IMR-90 (cell line): ENCODE results near the gene TRPV3.

Source experiments
- CEBPB ChIP-seq: IDR thresholded peaks from 2 replicates; pipeline ENCODE4 v1.6.1; 2012; ENCODE audit warnings: low read depth, low read length, improper control_type of control experiment
- FOS ChIP-seq: fragments of 150-350 bp; IDR thresholded peaks from 2 replicates; pipeline ENCODE4 v1.6.1; 2016; ENCODE audit warnings: low read depth, low read length
- MAZ ChIP-seq: IDR thresholded peaks from 2 replicates; pipeline ENCODE4 v1.6.1; 2012; ENCODE audit warnings: low read depth, mild to moderate bottlenecking, low read length, improper control_type of control experiment, moderate library complexity, borderline replicate concordance
- POLR2A ChIP-seq: IDR thresholded peaks from 2 replicates; pipeline ENCODE4 v1.6.1; 2012; ENCODE audit warnings: mild to moderate bottlenecking, low read depth, low read length
- RAD21 ChIP-seq: IDR thresholded peaks from 2 replicates; pipeline ENCODE4 v1.6.1; 2012; ENCODE audit warnings: low read length, improper control_type of control experiment
- RFX5 ChIP-seq: IDR thresholded peaks from 2 replicates; pipeline ENCODE4 v1.8.0; 2012; ENCODE audit warnings: low read depth, mild to moderate bottlenecking, low read length, moderate library complexity
- TF ChIP-seq, protein P1 (sequence below): conservative IDR thresholded peaks from 2 replicates; pipeline ENCODE4 v1.5.1; 2012; ENCODE audit warnings: mild to moderate bottlenecking, low read depth, low read length, improper control_type of control experiment
- TF ChIP-seq, protein P2 (sequence below): fragments of 150-350 bp; IDR thresholded peaks from 2 replicates; pipeline ENCODE4 v1.6.1; 2016; ENCODE audit warnings: low read depth, mild to moderate bottlenecking, low read length, moderate library complexity, borderline replicate concordance
- TF ChIP-seq, protein P3 (sequence below): fragments of 150-350 bp; IDR thresholded peaks from 2 replicates; pipeline ENCODE4 v1.6.1; 2017; ENCODE audit warnings: mild to moderate bottlenecking, antibody characterized with exemption, low read length, low read depth

DNA sequence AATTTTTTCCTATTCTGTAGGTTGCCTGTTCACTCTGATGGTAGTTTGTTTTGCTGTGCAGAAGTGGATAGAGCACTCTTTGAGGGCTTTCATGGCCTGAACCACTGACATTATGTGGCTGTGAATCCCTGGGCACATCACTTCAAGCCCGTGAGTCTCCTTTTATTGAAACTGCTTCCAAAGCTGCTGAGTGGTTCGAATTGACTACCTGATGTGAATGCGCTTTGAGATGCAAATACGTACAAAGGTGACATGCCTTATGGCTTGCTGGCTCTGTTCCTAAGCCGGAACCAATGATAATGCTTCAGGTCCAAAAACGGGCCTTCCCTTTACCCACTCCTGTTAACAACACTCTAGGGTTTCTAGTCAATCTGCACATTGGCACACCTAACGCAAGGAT lies 47.5 kb downstream of the TRPV3 start:
- no peak for TF ChIP-seq CEBPB
- TF ChIP-seq, protein P1, sequence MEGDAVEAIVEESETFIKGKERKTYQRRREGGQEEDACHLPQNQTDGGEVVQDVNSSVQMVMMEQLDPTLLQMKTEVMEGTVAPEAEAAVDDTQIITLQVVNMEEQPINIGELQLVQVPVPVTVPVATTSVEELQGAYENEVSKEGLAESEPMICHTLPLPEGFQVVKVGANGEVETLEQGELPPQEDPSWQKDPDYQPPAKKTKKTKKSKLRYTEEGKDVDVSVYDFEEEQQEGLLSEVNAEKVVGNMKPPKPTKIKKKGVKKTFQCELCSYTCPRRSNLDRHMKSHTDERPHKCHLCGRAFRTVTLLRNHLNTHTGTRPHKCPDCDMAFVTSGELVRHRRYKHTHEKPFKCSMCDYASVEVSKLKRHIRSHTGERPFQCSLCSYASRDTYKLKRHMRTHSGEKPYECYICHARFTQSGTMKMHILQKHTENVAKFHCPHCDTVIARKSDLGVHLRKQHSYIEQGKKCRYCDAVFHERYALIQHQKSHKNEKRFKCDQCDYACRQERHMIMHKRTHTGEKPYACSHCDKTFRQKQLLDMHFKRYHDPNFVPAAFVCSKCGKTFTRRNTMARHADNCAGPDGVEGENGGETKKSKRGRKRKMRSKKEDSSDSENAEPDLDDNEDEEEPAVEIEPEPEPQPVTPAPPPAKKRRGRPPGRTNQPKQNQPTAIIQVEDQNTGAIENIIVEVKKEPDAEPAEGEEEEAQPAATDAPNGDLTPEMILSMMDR, result no peak
- no peak for TF ChIP-seq FOS
- TF ChIP-seq, protein P2, sequence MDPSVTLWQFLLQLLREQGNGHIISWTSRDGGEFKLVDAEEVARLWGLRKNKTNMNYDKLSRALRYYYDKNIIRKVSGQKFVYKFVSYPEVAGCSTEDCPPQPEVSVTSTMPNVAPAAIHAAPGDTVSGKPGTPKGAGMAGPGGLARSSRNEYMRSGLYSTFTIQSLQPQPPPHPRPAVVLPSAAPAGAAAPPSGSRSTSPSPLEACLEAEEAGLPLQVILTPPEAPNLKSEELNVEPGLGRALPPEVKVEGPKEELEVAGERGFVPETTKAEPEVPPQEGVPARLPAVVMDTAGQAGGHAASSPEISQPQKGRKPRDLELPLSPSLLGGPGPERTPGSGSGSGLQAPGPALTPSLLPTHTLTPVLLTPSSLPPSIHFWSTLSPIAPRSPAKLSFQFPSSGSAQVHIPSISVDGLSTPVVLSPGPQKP, result no peak
- no peak for TF ChIP-seq RFX5
- no peak for TF ChIP-seq POLR2A
- TF ChIP-seq RAD21, result no peak
- TF ChIP-seq MAZ, result no peak
- TF ChIP-seq, protein P3, sequence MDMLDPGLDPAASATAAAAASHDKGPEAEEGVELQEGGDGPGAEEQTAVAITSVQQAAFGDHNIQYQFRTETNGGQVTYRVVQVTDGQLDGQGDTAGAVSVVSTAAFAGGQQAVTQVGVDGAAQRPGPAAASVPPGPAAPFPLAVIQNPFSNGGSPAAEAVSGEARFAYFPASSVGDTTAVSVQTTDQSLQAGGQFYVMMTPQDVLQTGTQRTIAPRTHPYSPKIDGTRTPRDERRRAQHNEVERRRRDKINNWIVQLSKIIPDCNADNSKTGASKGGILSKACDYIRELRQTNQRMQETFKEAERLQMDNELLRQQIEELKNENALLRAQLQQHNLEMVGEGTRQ, result no peak
